Mucosa of descending colon (tissue), 3 donors: ENCODE measurements around the gene VPS50. TPM values are rescaled to one million over a fixed set of nuclear protein-coding genes. Genes with fewer than 3 reads are reported as not detected.

Source experiments
- ATAC-seq: fragments of 200-7000 bp; cut with Tn5 transposase; one replicate; pipeline ENCODE4 v1.9.1; 2020; ENCODE audit warnings: mild to moderate bottlenecking, moderate library complexity
- DNase-seq, 3 donors: peaks; one replicate each; pipeline ENCODE4 v3.0.0-alpha.2; 2020
- H3K36me3 ChIP-seq: fragments of 200-600 bp; one replicate; pipeline ENCODE4 v1.8.0; 2021; ENCODE audit warnings: low read depth, mild to moderate bottlenecking
- H3K4me1 ChIP-seq: fragments of 200-600 bp; one replicate; pipeline ENCODE4 v1.8.0; 2021; ENCODE audit warnings: low read depth, mild to moderate bottlenecking
- H3K4me3 ChIP-seq: fragments of 200-600 bp; one replicate; pipeline ENCODE4 v1.8.0; 2021; ENCODE audit warnings: mild to moderate bottlenecking
- H3K9me3 ChIP-seq: fragments of 200-600 bp; one replicate; pipeline ENCODE4 v1.8.0; 2021; ENCODE audit warnings: mild to moderate bottlenecking
- intact Hi-C, 2 donors: fragments of 100-400 bp; cut with DNase I in 1 of 2; cut with micrococcal nuclease in 1 of 2; formaldehyde crosslinking; loops; one replicate each; pipeline versions ENCODE4 v1.11.0 to v1.11.1; 2022; cut with DNase I, micrococcal nuclease
- total RNA-seq, 3 donors: library from RNA; stranded (reverse); fragmentation: NEBNext Ultra II Directional in 2 of 3; extraction: Animal tissue kit (Norgen Biotek cat#: 25700) in 2 of 3; gene quantifications; one replicate each; pipeline versions ENCODE4 v1.2.1 to v1.2.4, GENCODE V29; 2021 to 2023
- TF ChIP-seq, protein P1 (sequence below): fragments of 200-600 bp; IDR thresholded peaks from one replicate; pipeline ENCODE4 v1.8.0; 2022; ENCODE audit warnings: antibody characterized with exemption, mild to moderate bottlenecking
- donor health status: DM: no; HTN: no; CAD: no; lungs with moderate emphysema.
- donor health status: DM: no; HTN: no; CAD: no.
- donor health status: DM: no; HTN: yes; CAD: no.

The VPS50 gene
- total RNA-seq, 3 donors from 2014 or later, result 24.6 to 42.4 (median 30.2) TPM

DNA sequence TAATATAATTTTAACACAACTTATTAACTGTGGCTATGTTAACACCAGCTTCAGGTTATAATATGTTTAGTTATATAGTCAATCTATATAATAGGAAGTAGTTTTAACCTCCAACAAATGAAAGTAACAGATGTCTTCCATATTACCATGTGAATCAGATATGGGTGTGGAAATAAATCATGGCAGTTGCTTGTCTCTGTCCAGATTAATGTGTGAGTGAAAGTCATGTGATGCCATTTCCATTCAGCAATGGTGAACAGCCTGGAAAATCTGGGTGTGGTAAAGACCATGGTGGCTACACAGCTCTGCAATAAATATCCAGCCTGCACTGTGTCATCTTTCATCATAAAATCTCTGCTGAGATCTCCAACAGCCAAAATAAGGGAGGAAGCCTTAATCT, 33.7 kb upstream of the VPS50 start:
- no peak for DNase-seq
- intact Hi-C loops, result no loop called here
- no peak overlapping the region for H3K4me3 ChIP-seq
- no peaks in the 10 kb centered on the region for H3K4me1 ChIP-seq
- H3K36me3 ChIP-seq, result no peaks in the 10 kb centered on the region
- no peaks in the 10 kb centered on the region for H3K9me3 ChIP-seq
- ATAC-seq, result peak; percentile 7
- TF ChIP-seq, protein P1, sequence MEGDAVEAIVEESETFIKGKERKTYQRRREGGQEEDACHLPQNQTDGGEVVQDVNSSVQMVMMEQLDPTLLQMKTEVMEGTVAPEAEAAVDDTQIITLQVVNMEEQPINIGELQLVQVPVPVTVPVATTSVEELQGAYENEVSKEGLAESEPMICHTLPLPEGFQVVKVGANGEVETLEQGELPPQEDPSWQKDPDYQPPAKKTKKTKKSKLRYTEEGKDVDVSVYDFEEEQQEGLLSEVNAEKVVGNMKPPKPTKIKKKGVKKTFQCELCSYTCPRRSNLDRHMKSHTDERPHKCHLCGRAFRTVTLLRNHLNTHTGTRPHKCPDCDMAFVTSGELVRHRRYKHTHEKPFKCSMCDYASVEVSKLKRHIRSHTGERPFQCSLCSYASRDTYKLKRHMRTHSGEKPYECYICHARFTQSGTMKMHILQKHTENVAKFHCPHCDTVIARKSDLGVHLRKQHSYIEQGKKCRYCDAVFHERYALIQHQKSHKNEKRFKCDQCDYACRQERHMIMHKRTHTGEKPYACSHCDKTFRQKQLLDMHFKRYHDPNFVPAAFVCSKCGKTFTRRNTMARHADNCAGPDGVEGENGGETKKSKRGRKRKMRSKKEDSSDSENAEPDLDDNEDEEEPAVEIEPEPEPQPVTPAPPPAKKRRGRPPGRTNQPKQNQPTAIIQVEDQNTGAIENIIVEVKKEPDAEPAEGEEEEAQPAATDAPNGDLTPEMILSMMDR, result no peak

DNA sequence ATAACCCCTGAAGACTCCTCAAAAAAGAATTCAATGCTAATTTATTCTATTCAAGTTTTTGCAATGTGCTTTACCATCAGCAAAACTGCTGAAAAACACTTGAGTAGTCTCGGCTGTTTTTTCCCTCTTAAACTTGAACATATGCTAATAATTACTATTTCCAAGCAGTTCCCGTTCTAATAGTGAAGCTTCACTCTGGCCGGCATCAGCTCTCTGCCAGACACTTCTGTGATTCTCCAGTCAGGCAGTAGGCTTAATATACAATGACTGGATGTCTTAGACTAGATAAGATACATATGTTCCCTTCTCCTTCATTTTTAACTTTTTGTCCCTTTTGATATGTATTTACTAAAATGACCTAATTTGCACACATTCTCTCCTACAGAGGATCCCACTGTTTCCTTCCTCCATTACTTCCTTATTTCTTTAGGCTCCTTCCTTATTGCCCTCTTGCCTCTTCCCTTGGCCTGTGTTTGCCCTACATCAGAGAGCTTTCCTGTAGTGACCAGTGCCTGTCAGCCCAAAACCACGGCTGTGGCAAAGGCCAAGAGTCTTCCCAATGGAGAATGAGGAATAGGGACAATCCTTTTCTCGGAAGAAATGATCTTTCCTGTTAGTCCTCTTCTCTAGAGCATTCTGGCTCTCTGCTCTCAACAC, 29.4 kb upstream of the VPS50 start:
- Histone ChIP-seq H3K36me3 (no peaks in the 10 kb centered on the region), H3K9me3 (no peaks in the 10 kb centered on the region), H3K4me1 (no peaks in the 10 kb centered on the region), H3K4me3 (no peak overlapping the region)
- peak; percentile 83 for ATAC-seq
- DNase-seq, result peak in 2 of 3 donors; percentile 42 to 50
- intact Hi-C loops, result no loop called here
- TF ChIP-seq, protein P1, result no peak

DNA sequence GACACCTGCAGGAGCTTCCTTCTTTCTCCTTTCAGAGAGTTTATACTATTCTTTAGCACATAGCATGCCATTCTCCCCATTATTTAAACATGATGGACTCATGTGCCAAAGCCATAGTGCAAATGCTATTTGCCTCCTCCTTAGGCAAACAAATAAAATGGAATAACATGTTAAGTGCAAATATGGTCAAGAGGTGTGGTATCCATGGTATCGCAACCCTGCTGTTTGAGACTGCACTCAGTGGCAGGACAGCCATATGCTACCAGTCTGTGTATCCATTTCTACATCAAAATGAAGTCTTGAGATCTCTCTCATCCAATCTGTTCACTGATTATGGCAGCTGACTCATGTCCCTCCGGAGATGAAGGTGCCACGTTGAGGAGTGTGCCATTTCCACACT, 28.7 kb upstream of the VPS50 start:
- TF ChIP-seq, protein P1, result no peak
- DNase-seq (peak in 2 of 3 donors; percentile 27 to 59), ATAC-seq (peak; percentile 96)
- intact Hi-C loops, result no loop called here
- Histone ChIP-seq H3K4me3 (no peak overlapping the region), H3K36me3 (no peaks in the 10 kb centered on the region), H3K4me1 (no peaks in the 10 kb centered on the region), H3K9me3 (no peaks in the 10 kb centered on the region)

DNA sequence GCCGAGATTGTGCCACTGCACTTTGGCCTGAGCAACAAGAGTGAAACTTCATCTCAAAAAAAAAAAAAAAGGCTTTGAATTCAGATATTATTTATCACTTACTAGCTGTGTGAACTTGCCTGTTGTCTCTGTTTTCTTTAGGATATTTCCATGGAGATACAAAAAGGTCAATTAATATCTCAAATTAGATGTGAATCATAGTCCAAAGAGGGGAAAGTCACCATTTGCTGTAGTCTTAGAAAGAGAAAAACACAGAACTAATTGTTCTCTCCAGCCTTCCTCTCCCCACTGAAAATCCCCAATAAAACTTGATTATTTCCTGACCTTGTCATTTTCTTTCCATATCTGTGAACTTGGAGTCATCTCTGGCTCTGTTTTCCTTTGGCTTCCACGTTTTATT, 27.1 kb upstream of the VPS50 start:
- DNase-seq, result no peak
- ATAC-seq, result no peak
- Histone ChIP-seq H3K4me1 (no peaks in the 10 kb centered on the region), H3K36me3 (no peaks in the 10 kb centered on the region), H3K4me3 (no peak overlapping the region), H3K9me3 (no peaks in the 10 kb centered on the region)
- TF ChIP-seq, protein P1, result no peak
- intact Hi-C loops, result no loop called here

DNA sequence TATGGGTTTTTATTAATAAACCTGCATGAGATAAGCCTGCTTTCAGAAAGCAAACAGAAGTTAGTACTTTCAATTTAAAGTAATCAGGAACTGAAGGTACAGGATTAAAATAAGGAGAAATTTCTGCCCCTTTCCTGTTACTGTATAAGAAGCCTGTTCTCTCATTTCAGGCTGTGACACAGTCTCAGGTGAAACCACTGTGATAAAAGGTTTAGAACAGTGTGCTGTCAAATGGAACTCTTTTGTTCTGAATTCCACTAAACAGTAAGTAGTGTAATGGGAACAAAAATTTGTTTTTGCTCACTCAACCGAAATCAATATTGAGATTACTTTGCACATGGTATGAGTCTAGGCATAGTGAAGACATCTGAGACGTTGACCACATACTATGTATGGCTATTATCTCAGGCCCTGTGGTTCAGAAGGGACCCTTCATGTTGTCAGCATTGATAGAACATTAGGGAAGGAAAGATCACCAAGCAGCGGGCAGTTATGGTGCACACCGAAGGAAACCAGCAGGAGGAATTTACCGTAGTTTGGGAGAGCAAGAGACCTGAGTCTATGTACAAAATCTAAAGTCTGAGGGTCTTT, 20.8 kb upstream of the VPS50 start:
- intact Hi-C loops, result no loop called here
- Histone ChIP-seq H3K9me3 (no peaks in the 10 kb centered on the region), H3K4me3 (no peak overlapping the region), H3K36me3 (no peaks in the 10 kb centered on the region), H3K4me1 (no peaks in the 10 kb centered on the region)
- DNase-seq, result no peak
- TF ChIP-seq, protein P1, result no peak
- ATAC-seq, result no peak
